Measurements from ENCODE around the gene CKAP4.

DNA sequence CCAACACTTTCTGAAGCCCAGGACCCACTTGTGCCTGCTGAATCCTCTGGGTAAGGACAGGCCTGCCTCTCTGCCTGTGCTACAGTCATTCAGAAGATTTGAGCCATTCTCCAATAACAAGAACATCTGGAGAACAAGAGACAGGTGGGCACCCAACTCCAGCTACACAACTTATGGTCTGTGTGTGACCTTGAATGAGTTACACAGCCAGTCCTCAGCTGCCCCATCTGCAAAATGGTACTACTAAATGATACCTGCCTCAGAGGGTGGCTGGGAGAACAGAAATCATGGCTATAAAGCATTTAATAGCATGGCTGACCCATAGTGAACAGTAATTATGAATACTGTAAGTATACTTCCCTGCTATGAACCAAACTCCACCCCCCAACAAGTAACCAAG, 4.2 kb downstream of the CKAP4 start:
- TF ChIP-seq, protein P1, sequence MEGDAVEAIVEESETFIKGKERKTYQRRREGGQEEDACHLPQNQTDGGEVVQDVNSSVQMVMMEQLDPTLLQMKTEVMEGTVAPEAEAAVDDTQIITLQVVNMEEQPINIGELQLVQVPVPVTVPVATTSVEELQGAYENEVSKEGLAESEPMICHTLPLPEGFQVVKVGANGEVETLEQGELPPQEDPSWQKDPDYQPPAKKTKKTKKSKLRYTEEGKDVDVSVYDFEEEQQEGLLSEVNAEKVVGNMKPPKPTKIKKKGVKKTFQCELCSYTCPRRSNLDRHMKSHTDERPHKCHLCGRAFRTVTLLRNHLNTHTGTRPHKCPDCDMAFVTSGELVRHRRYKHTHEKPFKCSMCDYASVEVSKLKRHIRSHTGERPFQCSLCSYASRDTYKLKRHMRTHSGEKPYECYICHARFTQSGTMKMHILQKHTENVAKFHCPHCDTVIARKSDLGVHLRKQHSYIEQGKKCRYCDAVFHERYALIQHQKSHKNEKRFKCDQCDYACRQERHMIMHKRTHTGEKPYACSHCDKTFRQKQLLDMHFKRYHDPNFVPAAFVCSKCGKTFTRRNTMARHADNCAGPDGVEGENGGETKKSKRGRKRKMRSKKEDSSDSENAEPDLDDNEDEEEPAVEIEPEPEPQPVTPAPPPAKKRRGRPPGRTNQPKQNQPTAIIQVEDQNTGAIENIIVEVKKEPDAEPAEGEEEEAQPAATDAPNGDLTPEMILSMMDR (conservative IDR thresholded peaks at IDR 0.05) = no peak
- no peak for TF ChIP-seq ZFX (IDR thresholded peaks at IDR 0.05)

All from C4-2B (cell line).